ENCODE data around the gene NUDT14.

DNA sequence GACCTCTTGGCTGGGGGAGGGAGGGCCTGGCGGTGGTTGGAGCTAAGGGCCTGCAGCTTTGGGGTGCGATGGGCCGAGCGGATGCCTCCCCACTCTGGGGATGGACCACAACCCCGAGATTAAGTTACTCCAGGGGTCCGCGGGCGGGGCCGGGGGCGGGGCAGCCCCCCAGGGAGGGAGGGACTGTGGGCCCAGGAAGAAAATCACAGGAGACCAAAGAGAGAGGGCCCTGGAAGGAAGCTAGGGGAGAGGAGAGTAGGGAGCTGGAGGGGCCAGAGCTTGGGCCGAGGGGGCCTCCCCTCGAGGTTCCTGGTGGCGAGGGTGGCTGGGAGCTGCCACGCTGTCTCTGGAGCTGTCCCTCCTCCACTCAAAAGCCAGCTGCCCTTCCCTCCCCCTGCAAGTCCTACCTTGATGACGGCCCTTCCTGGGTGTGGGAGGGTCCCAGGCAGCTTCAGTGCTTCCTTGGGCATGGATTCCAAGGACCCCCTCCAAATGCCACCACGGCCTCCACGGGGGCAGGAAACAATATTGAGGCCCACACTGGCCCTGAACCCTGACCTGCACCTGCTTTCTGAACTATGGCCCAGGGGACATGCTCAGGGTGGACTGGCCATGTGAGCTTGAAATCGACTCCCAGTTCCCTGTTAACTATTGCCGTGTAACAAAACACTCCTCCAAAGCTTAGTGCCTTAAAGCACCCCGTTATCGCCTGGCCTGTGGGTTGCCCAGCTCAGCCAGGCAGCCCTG, 610 bp upstream of the NUDT14 start:
- TF ChIP-seq, protein P1, sequence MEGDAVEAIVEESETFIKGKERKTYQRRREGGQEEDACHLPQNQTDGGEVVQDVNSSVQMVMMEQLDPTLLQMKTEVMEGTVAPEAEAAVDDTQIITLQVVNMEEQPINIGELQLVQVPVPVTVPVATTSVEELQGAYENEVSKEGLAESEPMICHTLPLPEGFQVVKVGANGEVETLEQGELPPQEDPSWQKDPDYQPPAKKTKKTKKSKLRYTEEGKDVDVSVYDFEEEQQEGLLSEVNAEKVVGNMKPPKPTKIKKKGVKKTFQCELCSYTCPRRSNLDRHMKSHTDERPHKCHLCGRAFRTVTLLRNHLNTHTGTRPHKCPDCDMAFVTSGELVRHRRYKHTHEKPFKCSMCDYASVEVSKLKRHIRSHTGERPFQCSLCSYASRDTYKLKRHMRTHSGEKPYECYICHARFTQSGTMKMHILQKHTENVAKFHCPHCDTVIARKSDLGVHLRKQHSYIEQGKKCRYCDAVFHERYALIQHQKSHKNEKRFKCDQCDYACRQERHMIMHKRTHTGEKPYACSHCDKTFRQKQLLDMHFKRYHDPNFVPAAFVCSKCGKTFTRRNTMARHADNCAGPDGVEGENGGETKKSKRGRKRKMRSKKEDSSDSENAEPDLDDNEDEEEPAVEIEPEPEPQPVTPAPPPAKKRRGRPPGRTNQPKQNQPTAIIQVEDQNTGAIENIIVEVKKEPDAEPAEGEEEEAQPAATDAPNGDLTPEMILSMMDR (IDR thresholded peaks at IDR 0.05) = no peak
- TF ChIP-seq EZH2 (IDR thresholded peaks at IDR 0.05) = no peak
